ENCODE data around the gene ZNF366. TPM values are rescaled to one million over a fixed set of nuclear protein-coding genes. Genes with fewer than 3 reads are reported as not detected.

The ZNF366 gene
- polyA plus RNA-seq, 2 of the 4 experiments (the other 2 are of a cell fraction), result not detected

- TF ChIP-seq KDM1A (IDR thresholded peaks at IDR 0.05; ENCODE audit: low read depth) (no peak), MYC (IDR thresholded peaks at IDR 0.05; ENCODE audit: borderline replicate concordance, low read length) (no peak), NR3C1 (IDR thresholded peaks at IDR 0.05) (no peak)
Measured at GRCh38 chr5:72499730-72500129, 7.5 kb downstream of the ZNF366 start (continued).

- TF ChIP-seq KDM1A (IDR thresholded peaks at IDR 0.05; ENCODE audit: low read depth) (no peak), CHD4 (IDR thresholded peaks at IDR 0.05; ENCODE audit: borderline replicate concordance) (no peak), HOXA7 (CRISPR knock-in tag; IDR thresholded peaks at IDR 0.05) (no peak), RFX5 (IDR thresholded peaks at IDR 0.05) (no peak), REST (IDR thresholded peaks at IDR 0.05) (no peak), FOSL2 (IDR thresholded peaks at IDR 0.05) (no peak), FOSL2 (CRISPR knock-in tag; IDR thresholded peaks at IDR 0.05) (no peak), SREBF2 (IDR thresholded peaks at IDR 0.05) (no peak), CTCF (IDR thresholded peaks at IDR 0.05) (no peak), HOXB13 (CRISPR knock-in tag; IDR thresholded peaks at IDR 0.05; ENCODE audit: low read depth) (no peak), MAX (IDR thresholded peaks at IDR 0.05) (no peak), ESRRA (IDR thresholded peaks at IDR 0.05; ENCODE audit: borderline replicate concordance, low read length) (no peak), BCL3 (IDR thresholded peaks at IDR 0.05) (no peak), ELK1 (IDR thresholded peaks at IDR 0.05; ENCODE audit: low read depth, low read length) (no peak), EP300 (IDR thresholded peaks at IDR 0.05) (no peak), NR3C1 (IDR thresholded peaks at IDR 0.05) (no peak), RARB (CRISPR knock-in tag; IDR thresholded peaks at IDR 0.05) (no peak)
- FAIRE-seq (no peak), DNase-seq (ENCODE audit: low read depth in 1 of 2, low spot score in 1 of 2) (no peak), ATAC-seq (no peak)
- WGBS (ENCODE audit: missing lambda C conversion rate), result 78% methylated on average over 2 of the region's 2 CpGs
- H3K4me1 ChIP-seq, result peaks cover 17% of the 10 kb centered on the region
- H3K4me3 ChIP-seq, result no peak overlapping the region
- ChIA-PET POLR2A (no interaction called here), CTCF (no interaction called here)
- H3K27ac ChIP-seq, result no peak overlapping the region
- no peaks in the 10 kb centered on the region for H3K9me3 ChIP-seq
- no peak overlapping the region for H3K4me2 ChIP-seq
Measured at GRCh38 chr5:72499090-72499489, 8.1 kb downstream of the ZNF366 start.

Data from A549 (cell line).